ENCODE data around the gene SUN2. TPM values are rescaled to one million over a fixed set of nuclear protein-coding genes. Genes with fewer than 3 reads are reported as not detected.

The SUN2 gene
- total and polyA plus RNA-seq, 2 donors (not counting 1 experiment from before 2014, with no cell fraction given) = 224 to 305 TPM

DNA sequence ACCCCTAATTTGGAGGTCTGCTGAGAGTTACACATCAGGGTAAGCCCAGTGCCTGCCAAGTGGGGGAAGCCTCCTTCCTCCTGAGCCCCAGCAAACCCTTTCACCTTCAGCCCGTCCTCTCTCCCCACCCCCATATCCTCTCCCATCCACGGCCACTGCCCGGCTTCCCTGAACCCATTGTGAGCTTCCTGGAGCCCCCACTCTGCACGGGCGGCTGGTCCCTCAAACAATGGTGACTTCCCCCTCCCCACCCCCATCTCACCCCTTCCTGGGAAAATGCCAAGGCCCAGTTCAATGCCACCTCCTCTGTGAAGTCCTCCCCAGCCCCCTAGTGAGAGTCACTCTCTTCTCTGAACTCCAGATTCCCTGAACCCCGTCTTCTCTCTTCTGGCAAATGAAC lies 20.3 kb upstream of the SUN2 start:
- CTCF ChIA-PET = no interaction called here
- Histone ChIP-seq H3K4me3 (ENCODE audit: control extremely low read depth in 1 of 5, extremely low read depth in 1 of 5, insufficient read depth in 1 of 5, low read depth in 2 of 5, low read length in 4 of 5) (no peak overlapping the region), H3K4me2 (replicated peaks; ENCODE audit: low read depth, low read length, poor library complexity, severe bottlenecking) (no peak overlapping the region)

DNA sequence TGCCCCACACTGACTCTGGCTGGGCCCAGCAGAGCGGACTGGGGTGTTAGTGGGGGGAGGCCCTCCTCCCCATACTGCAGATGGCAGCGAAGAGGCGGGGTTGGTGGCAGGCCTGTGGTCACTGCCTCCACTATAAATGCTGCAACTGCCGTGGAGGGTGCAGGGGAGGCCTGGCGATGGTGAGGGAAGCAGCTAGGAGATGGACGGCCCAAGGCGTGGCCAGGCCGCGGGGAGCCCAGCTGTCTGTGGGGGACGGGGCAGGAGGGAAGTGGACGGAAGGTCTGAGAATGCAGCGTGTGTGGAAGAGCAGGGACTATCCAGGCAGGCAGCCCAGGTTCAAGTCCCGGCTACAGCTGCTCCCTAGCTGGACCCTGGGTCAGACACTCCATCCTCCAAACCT lies 19.9 kb upstream of the SUN2 start:
- ChIA-PET CTCF (no interaction called here), POLR2A (interaction anchor here (0.6 kb wide), 1 partner anchor 28 kb away, joined by 3 read pairs; no protein-coding TSS in a partner anchor)
- no peaks in the 10 kb centered on the region for H3K9me3 Mint-ChIP-seq (ENCODE audit: insufficient read depth)
- Histone ChIP-seq H2AFZ (ENCODE audit: insufficient read depth, low read depth, low read length, poor library complexity, severe bottlenecking) (no peak overlapping the region), H3K4me3 (ENCODE audit: control extremely low read depth in 1 of 5, extremely low read depth in 1 of 5, insufficient read depth in 1 of 5, low read depth in 2 of 5, low read length in 4 of 5) (no peak overlapping the region), H3K9me3 (ENCODE audit: control extremely low read depth in 1 of 3, control insufficient read depth in 2 of 3, insufficient read depth in 1 of 3, low read length in 2 of 3) (no peaks in the 10 kb centered on the region), H3K27ac (ENCODE audit: low read length in 2 of 2) (no peak overlapping the region), H4K20me1 (ENCODE audit: control insufficient read depth, insufficient read depth, low read length, poor library complexity, severe bottlenecking) (no peaks in the 10 kb centered on the region), H3K79me2 (ENCODE audit: control insufficient read depth, insufficient read depth, low read length) (no peaks in the 10 kb centered on the region), H3K9ac (ENCODE audit: low read length) (no peak overlapping the region), H3K4me1 (ENCODE audit: control insufficient read depth in 2 of 2, insufficient read depth in 2 of 2, low read length in 2 of 2) (no peaks in the 10 kb centered on the region), H3K27me3 (replicated peaks in 1 of 4; ENCODE audit: control extremely low read depth in 1 of 4, control insufficient read depth in 3 of 4, insufficient read depth in 4 of 4, low read length in 3 of 4) (no peaks in the 10 kb centered on the region), H3K4me2 (replicated peaks; ENCODE audit: low read depth, low read length, poor library complexity, severe bottlenecking) (no peak overlapping the region), H3K36me3 (replicated peaks in 1 of 2; ENCODE audit: control extremely low read depth in 1 of 2, control insufficient read depth in 1 of 2, extremely low read depth in 1 of 2, insufficient read depth in 2 of 2, low read length in 1 of 2) (peaks cover 0 to 9% of the 10 kb centered on the region in 2 experiments)
- WGBS (ENCODE audit: insufficient coverage) = 89% methylated on average over 5 of the region's 13 CpGs
- intact Hi-C loops (cut with micrococcal nuclease) = no loop called here
- TF ChIP-seq, protein P1, sequence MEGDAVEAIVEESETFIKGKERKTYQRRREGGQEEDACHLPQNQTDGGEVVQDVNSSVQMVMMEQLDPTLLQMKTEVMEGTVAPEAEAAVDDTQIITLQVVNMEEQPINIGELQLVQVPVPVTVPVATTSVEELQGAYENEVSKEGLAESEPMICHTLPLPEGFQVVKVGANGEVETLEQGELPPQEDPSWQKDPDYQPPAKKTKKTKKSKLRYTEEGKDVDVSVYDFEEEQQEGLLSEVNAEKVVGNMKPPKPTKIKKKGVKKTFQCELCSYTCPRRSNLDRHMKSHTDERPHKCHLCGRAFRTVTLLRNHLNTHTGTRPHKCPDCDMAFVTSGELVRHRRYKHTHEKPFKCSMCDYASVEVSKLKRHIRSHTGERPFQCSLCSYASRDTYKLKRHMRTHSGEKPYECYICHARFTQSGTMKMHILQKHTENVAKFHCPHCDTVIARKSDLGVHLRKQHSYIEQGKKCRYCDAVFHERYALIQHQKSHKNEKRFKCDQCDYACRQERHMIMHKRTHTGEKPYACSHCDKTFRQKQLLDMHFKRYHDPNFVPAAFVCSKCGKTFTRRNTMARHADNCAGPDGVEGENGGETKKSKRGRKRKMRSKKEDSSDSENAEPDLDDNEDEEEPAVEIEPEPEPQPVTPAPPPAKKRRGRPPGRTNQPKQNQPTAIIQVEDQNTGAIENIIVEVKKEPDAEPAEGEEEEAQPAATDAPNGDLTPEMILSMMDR (IDR thresholded peaks at IDR 0.05) = no peak
- no peak for TF ChIP-seq EZH2 (IDR thresholded peaks at IDR 0.05; ENCODE audit: borderline replicate concordance, insufficient read depth, low read depth, low read length, poor library complexity, severe bottlenecking)
- ATAC-seq (ENCODE audit: low read depth) (no peak), DNase-seq (no peak)
- H3K27me3 Mint-ChIP-seq = no peaks in the 10 kb centered on the region
- no peak overlapping the region for H3K4me3 Mint-ChIP-seq
- no peaks in the 10 kb centered on the region for H3K4me1 Mint-ChIP-seq
- no peak overlapping the region for H3K27ac Mint-ChIP-seq

More for the DNA sequence above, 20.3 kb upstream of the SUN2 start:
- Histone ChIP-seq H3K27ac (ENCODE audit: low read length in 2 of 2) (no peak overlapping the region), H3K27me3 (replicated peaks in 1 of 4; ENCODE audit: control extremely low read depth in 1 of 4, control insufficient read depth in 3 of 4, insufficient read depth in 4 of 4, low read length in 3 of 4) (no peaks in the 10 kb centered on the region), H3K9ac (ENCODE audit: low read length) (no peak overlapping the region), H3K9me3 (ENCODE audit: control extremely low read depth in 1 of 3, control insufficient read depth in 2 of 3, insufficient read depth in 1 of 3, low read length in 2 of 3) (no peaks in the 10 kb centered on the region), H3K79me2 (ENCODE audit: control insufficient read depth, insufficient read depth, low read length) (no peaks in the 10 kb centered on the region), H3K36me3 (replicated peaks in 1 of 2; ENCODE audit: control extremely low read depth in 1 of 2, control insufficient read depth in 1 of 2, extremely low read depth in 1 of 2, insufficient read depth in 2 of 2, low read length in 1 of 2) (peaks cover 0 to 9% of the 10 kb centered on the region in 2 experiments), H2AFZ (ENCODE audit: insufficient read depth, low read depth, low read length, poor library complexity, severe bottlenecking) (no peak overlapping the region), H3K4me1 (ENCODE audit: control insufficient read depth in 2 of 2, insufficient read depth in 2 of 2, low read length in 2 of 2) (no peaks in the 10 kb centered on the region), H4K20me1 (ENCODE audit: control insufficient read depth, insufficient read depth, low read length, poor library complexity, severe bottlenecking) (no peaks in the 10 kb centered on the region)
- no peak overlapping the region for H3K27ac Mint-ChIP-seq
- ATAC-seq (ENCODE audit: low read depth) = no peak
- 87% methylated on average over 5 of the region's 6 CpGs for WGBS (ENCODE audit: insufficient coverage)
- no peaks in the 10 kb centered on the region for H3K9me3 Mint-ChIP-seq (ENCODE audit: insufficient read depth)
- H3K4me1 Mint-ChIP-seq = no peaks in the 10 kb centered on the region
- POLR2A ChIA-PET = no interaction called here
- TF ChIP-seq EZH2 (IDR thresholded peaks at IDR 0.05; ENCODE audit: borderline replicate concordance, insufficient read depth, low read depth, low read length, poor library complexity, severe bottlenecking) = no peak
- TF ChIP-seq, protein P1 (IDR thresholded peaks at IDR 0.05) = no peak
- no peaks in the 10 kb centered on the region for H3K27me3 Mint-ChIP-seq
- H3K4me3 Mint-ChIP-seq = no peak overlapping the region
- DNase-seq = no peak
- intact Hi-C loops (cut with micrococcal nuclease) = no loop called here

Measured in B cell (primary cell).